PC-3 (cell line): ENCODE data around the gene GJB4. TPM values are rescaled to one million over a fixed set of nuclear protein-coding genes. Genes with fewer than 3 reads are reported as not detected.

Source experiments
- ATAC-seq: fragments of 200-7000 bp; cut with Tn5 transposase; 2 replicates; pipeline ENCODE4 v1.9.1; 2020; ENCODE audit warnings: mild to moderate bottlenecking, moderate library complexity
- BruUV-seq: library from RNA; stranded (reverse); fragments of 400-500 nt; replicated peaks from 2 replicates; lab custom pipeline; 2021; lab: Mats Ljungman, UMichigan
- CTCF ChIA-PET: fragments of 300-600 bp; sonication (Branson Sonifier 250); formaldehyde crosslinking; loops from one replicate; lab custom pipeline; 2022; ENCODE audit warnings: antibody characterized with exemption; lab: Charles Lee
- POLR2A ChIA-PET: fragments of 300-600 bp; sonication (Branson Sonifier 250); formaldehyde crosslinking; loops from one replicate; lab custom pipeline; 2022; ENCODE audit warnings: antibody characterized with exemption; ENCODE audit not compliant: unreplicated experiment; lab: Charles Lee
- DNase-seq: peaks from one replicate; pipeline ENCODE4 v3.0.0-alpha.2; 2015
- H2AFZ ChIP-seq: fragments of 300-600 bp; sonication (generic); 2 replicates; pipeline ENCODE4 v1.6.0; 2016; ENCODE audit warnings: antibody characterized with exemption, low read length
- H3F3A ChIP-seq: fragments of 300-600 bp; sonication (generic); one replicate; pipeline ENCODE4 v1.6.0; 2017; ENCODE audit warnings: antibody characterized with exemption, low read length, control low read depth, mild to moderate bottlenecking; ENCODE audit not compliant: unreplicated experiment
- H3K27ac ChIP-seq: fragments of 300-600 bp; sonication (generic); 2 replicates; pipeline ENCODE4 v1.5.1; 2016; ENCODE audit warnings: mild to moderate bottlenecking, low read length
- H3K27me3 ChIP-seq: fragments of 300-600 bp; sonication (generic); 2 replicates; pipeline ENCODE4 v1.6.1; 2016; ENCODE audit warnings: low read length, mixed read lengths
- H3K36me3 ChIP-seq: fragments of 300-600 bp; sonication (generic); 2 replicates; pipeline ENCODE4 v1.6.1; 2016; ENCODE audit warnings: low read depth, mixed run types, low read length, mixed read lengths
- H3K4me1 ChIP-seq: fragments of 300-600 bp; sonication (generic); 2 replicates; pipeline ENCODE4 v1.5.1; 2016; ENCODE audit warnings: low read length; ENCODE audit not compliant: insufficient read depth
- H3K4me2 ChIP-seq: fragments of 300-600 bp; sonication (generic); 2 replicates; pipeline ENCODE4 v1.6.0; 2016; ENCODE audit warnings: low read length
- H3K4me3 ChIP-seq: fragments of 300-600 bp; sonication (generic); 2 replicates; pipeline ENCODE4 v1.5.1; 2016; ENCODE audit warnings: mild to moderate bottlenecking, low read length, mixed read lengths
- H3K79me2 ChIP-seq: fragments of 300-600 bp; sonication (generic); 2 replicates; pipeline ENCODE4 v1.6.1; 2017; ENCODE audit warnings: low read length, mixed read lengths
- H3K9ac ChIP-seq: fragments of 300-600 bp; sonication (generic); 2 replicates; pipeline ENCODE4 v1.6.0; 2016; ENCODE audit warnings: mild to moderate bottlenecking, low read length
- H3K9me2 ChIP-seq: fragments of 300-600 bp; sonication (generic); replicated peaks from 2 replicates; pipeline ENCODE4 v1.6.1; 2016; ENCODE audit warnings: mixed run types, low read length, mixed read lengths
- H3K9me3 ChIP-seq: fragments of 300-600 bp; sonication (generic); 2 replicates; pipeline ENCODE4 v1.6.1; 2016; ENCODE audit warnings: low read length, mixed read lengths
- H4K20me1 ChIP-seq: fragments of 300-600 bp; sonication (generic); 2 replicates; pipeline ENCODE4 v1.6.1; 2016; ENCODE audit warnings: low read length, mixed read lengths
- CTCF ChIP-seq: fragments of 300-600 bp; sonication (generic); conservative IDR thresholded peaks from 2 replicates; pipeline ENCODE4 v1.5.1; 2017; ENCODE audit warnings: antibody characterized with exemption, low read depth, mild to moderate bottlenecking, low read length
- EZH2 ChIP-seq: fragments of 300-600 bp; sonication (generic); IDR thresholded peaks from one replicate; pipeline ENCODE4 v1.6.1; 2017; ENCODE audit warnings: antibody characterized with exemption, mild to moderate bottlenecking, low read length; ENCODE audit not compliant: unreplicated experiment
- EZH2phosphoT487 ChIP-seq: fragments of 300-600 bp; sonication (generic); IDR thresholded peaks from 2 replicates; pipeline ENCODE4 v1.6.1; 2018; ENCODE audit warnings: mild to moderate bottlenecking, antibody characterized with exemption, low read length, borderline replicate concordance
- intact Hi-C: fragments of 100-400 bp; cut with micrococcal nuclease; formaldehyde crosslinking; loops from 2 replicates; pipeline ENCODE4 v1.9.0; 2023
- total RNA-seq: library from RNA; depleted of rRNA; stranded (reverse); fragments of >200 nt; gene quantifications from 2 replicates; pipeline ENCODE4 v1.2.3, GENCODE V29; 2014

GJB4 gene
- total RNA-seq, 1 experiment from 2014 or later, result not detected

GRCh38 chr1:34714386-34714785 lies 45.2 kb upstream of the GJB4 start:
- intact Hi-C loops, result no loop called here
- Histone ChIP-seq H3K4me2 (no peak overlapping the region), H3K9ac (no peak overlapping the region), H3K4me1 (no peaks in the 10 kb centered on the region), H3K9me2 (no peaks in the 10 kb centered on the region), H3K27ac (no peak overlapping the region), H2AFZ (no peak overlapping the region), H4K20me1 (no peaks in the 10 kb centered on the region), H3K9me3 (no peaks in the 10 kb centered on the region), H3F3A (no peaks in the 10 kb centered on the region), H3K36me3 (no peaks in the 10 kb centered on the region), H3K79me2 (no peaks in the 10 kb centered on the region), H3K4me3 (no peak overlapping the region), H3K27me3 (peaks cover 28% of the 10 kb centered on the region)
- no TSS peak for BruUV-seq
- no peak for TF ChIP-seq EZH2phosphoT487
- TF ChIP-seq EZH2, result no peak
- TF ChIP-seq CTCF, result no peak
- POLR2A ChIA-PET, result no interaction called here
- DNase-seq, result no peak
- CTCF ChIA-PET, result no interaction called here
- ATAC-seq, result no peak

GRCh38 chr1:34715139-34715538 lies 44.4 kb upstream of the GJB4 start:
- no peaks in the 10 kb centered on the region for H3K36me3 ChIP-seq
- intact Hi-C loops, result no loop called here
- ATAC-seq (no peak), DNase-seq (no peak)
- H3K9me2 ChIP-seq, result no peaks in the 10 kb centered on the region
- TF ChIP-seq EZH2phosphoT487, result no peak
- no peak for TF ChIP-seq CTCF
- no peak for TF ChIP-seq EZH2
- ChIA-PET CTCF (no interaction called here), POLR2A (no interaction called here)
- H3K79me2 ChIP-seq, result no peaks in the 10 kb centered on the region
- H3K4me1 ChIP-seq, result no peaks in the 10 kb centered on the region
- peaks cover 35% of the 10 kb centered on the region for H3K27me3 ChIP-seq
- H3F3A ChIP-seq, result no peaks in the 10 kb centered on the region
- no peak overlapping the region for H3K9ac ChIP-seq
- no peak overlapping the region for H2AFZ ChIP-seq
- BruUV-seq, result no TSS peak
- no peaks in the 10 kb centered on the region for H3K9me3 ChIP-seq
- H3K4me3 ChIP-seq, result no peak overlapping the region
- H4K20me1 ChIP-seq, result no peaks in the 10 kb centered on the region
- H3K4me2 ChIP-seq, result no peak overlapping the region
- H3K27ac ChIP-seq, result no peak overlapping the region

GRCh38 chr1:34721241-34721640 lies 38.3 kb upstream of the GJB4 start:
- POLR2A ChIA-PET, result no interaction called here
- intact Hi-C loops, result no loop called here
- H2AFZ ChIP-seq, result no peak overlapping the region
- H3K36me3 ChIP-seq, result no peaks in the 10 kb centered on the region
- no TSS peak for BruUV-seq
- CTCF ChIA-PET, result no interaction called here
- TF ChIP-seq EZH2 (no peak), EZH2phosphoT487 (no peak), CTCF (no peak)
- H3K4me1 ChIP-seq, result no peaks in the 10 kb centered on the region
- no peaks in the 10 kb centered on the region for H3K9me3 ChIP-seq
- no peaks in the 10 kb centered on the region for H3K79me2 ChIP-seq
- H4K20me1 ChIP-seq, result no peaks in the 10 kb centered on the region
- H3K27me3 ChIP-seq, result peaks cover 69% of the 10 kb centered on the region
- H3K9me2 ChIP-seq, result no peaks in the 10 kb centered on the region
- no peak for ATAC-seq
- no peak overlapping the region for H3K9ac ChIP-seq
- no peak overlapping the region for H3K4me3 ChIP-seq
- no peaks in the 10 kb centered on the region for H3F3A ChIP-seq
- DNase-seq, result no peak
- no peak overlapping the region for H3K4me2 ChIP-seq
- H3K27ac ChIP-seq, result no peak overlapping the region
